ENCODE results near the gene CPXM2.

The CPXM2 gene

DNA sequence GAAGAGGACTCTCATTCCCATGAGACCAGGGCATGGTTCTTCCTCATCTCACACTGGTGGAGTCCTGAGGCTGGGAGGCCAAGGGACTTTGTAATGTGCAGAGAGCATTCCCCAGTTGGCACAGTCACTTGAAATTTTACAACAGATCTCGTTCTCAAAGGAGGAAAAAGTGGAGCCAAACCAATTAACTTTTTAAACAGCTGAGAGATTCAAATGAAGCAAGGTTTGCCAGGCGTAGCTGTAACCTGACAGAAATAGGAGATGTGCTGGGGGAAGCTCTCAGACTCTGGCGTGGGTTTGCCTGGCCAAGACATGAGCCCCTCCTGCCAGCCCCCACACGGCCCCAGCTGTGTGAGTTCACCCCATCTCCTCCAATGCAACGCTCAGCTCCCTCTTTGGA lies 12.0 kb upstream of the CPXM2 start:
- DNase-seq = no peak

GRCh38 chr10:123901621-123902020 lies 10.0 kb upstream of the CPXM2 start:
- no peak for DNase-seq

DNA sequence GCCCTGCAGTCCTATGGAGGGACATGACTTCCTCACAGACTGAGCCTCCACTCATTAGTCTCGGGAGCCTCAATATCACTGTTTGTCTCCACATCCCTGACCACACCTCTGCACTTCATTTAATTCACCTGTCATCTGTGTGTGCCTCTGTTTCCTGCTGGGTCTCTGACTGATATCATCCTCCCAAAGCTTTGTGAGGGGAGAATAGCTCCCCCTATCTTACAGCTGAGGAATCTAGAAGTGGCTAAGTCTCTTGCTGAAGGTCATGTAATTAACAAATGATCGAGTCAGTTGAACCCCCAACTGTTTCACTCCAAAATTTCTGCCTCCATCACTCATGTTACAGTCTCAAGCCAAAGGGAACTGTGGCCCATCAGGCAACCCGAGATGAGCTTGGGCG lies 5.5 kb upstream of the CPXM2 start:
- no peak for DNase-seq

DNA sequence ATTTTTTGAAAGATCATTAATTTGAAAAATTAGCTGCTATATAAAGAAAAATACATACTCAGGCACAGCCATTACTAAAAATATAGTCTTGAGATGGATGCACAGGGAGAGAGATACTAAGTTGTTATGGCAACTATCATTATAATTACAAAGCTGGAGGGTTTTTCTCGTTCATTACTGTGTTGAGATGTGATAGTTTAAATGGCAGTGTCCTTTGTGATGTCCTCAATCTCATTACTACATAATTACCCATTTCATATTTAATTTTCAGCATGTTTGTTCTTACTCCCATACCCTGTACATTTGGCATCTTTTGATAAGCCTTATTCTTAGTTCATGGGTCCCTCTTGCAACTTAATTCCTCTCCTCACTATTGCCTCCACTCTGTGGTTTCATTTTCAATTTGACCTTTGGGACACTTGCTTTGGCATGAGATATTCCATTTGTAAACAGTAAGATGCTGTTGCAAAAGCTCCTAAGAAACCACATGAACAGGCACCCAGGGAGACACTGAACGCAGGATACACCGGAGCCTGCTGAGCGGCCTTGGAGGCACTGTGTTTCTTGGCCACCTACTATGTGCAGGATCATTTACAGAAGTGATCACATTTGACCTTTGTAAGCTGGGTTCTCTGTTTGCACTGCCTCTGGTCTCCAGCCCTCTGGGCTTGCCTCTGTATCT lies 4.8 kb upstream of the CPXM2 start:
- DNase-seq = no peak

DNA sequence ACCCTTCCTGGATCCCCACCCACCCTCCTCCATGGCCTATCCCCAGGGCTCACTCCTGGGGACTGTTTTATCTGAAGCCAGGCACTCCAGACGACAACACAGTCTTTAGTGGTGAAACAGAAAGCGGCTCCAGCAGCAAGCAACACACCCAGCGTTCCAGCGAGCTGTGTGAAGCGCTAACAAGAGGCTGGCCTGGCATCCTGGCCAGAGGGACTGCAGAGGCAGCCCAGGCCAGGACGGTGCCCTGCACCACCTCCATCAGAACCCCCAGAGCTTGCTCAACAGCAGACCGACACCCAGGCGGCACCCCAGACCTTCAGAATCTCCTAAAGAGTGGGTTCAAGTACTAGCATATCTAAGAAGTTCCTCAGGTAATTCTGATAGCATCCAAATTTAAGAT lies 2.0 kb upstream of the CPXM2 start:
- DNase-seq = no peak

DNA sequence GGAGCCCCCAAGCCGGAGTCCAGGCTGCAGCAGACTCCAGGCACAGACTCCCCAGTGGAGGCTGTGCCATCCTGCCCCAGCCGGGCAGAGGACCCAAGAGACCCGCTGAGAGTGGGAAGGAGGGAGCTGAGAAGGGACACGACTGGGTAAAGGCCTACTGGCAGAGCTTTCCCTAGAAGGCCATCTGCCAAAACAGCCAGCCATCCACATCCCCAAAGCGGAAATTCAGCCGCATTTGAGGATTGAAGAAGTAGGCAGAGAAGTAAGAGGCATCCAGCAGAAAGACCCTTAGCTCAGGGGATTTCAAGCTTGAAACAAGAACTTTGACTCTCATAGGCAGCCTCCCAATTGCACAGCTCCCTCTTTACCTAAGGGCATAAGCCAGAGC lies 857 bp downstream of the CPXM2 start:
- no peak for DNase-seq

DNA sequence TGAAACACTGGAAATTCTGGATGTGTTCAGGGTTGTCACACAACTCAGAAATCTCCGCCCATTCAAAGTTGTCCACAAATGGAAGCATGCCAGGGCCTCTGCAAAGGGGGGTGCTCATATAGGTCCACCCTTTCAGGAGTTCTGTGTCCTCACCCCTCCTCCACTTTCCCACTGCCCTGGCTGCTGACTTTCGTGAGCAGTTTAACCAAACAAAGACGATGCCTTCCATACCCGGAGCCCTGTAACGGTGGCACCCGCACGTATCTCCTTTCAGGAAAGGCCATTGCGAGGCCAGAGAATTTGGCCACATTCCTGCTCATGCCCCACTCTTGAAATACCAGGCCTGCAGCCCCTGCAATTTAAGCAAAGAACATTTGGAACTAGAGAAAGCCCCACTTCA lies 1.4 kb downstream of the CPXM2 start:
- DNase-seq = no peak

- no peak for DNase-seq
These were observed 1.8 kb downstream of the CPXM2 start for GRCh38 chr10:123889821-123890220.

- DNase-seq = no peak
These were observed 2.9 kb downstream of the CPXM2 start for GRCh38 chr10:123888751-123889150.

DNA sequence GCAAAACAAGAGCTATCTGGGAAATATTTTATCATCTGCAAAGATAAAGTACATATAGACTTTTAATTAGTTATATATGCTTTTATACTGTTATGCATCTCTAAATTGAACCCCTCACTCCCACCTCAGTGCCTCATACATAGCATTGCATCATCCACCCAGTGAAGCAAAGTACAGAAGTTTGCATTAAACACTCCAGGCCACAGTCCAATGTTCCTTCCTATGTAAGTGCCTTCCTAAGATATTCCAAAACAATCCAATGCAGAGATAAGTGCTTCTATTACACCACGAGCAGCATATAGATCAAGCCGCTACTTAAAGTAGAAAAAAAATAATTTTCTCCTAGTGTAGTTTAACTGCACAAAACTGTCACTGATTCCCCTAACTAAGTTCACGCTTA lies 3.4 kb downstream of the CPXM2 start:
- no peak for DNase-seq

DNA sequence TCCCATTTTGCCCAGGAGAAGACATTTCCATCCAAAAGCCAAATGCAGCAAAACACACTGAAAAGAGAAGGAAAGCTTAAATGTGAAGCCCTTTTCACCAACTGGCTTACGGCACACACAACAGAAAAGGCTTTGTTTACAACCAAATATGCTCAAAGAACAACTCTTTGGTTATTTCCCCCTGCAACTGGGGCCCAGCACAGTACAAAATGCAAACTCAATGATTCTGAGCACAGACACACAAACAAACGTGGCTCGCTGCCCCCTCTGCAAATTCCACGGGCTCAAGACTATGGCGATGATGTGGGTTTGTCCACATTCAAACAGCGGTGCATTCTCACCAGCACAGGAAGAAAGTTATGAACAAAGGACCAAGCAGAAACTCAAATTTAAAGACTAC lies 5.3 kb downstream of the CPXM2 start:
- DNase-seq = no peak

GRCh38 chr10:123885406-123886170 lies 6.0 kb downstream of the CPXM2 start:
- no peak for DNase-seq

GRCh38 chr10:123884907-123885381 lies 6.7 kb downstream of the CPXM2 start:
- no peak for DNase-seq

DNA sequence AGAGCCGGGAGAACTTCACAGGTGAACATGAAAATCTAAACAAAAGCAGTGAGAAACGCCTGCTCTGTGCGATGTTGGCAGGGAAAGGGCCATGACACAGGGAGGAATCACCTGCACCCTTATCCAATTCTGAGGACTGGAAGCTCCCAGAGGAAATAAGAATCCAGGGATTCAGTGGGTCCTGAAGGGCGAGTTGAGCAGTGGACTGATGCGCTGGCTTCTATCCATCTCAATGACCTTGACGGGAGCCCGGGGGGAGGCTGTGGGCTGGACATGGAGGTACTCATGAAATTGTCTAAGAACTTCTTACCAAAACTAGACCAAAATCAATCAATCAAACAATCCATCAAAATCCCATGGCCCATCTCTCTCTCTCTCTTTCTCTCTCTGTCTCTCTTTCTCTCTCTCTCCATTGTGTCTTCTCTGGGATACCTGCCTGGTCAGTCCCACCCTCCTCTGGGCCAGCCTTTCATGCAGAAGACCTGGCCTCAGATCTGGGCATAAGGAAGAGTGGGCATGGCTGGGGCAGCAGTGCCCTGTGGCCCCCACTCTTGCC lies 7.2 kb downstream of the CPXM2 start:
- DNase-seq = no peak

DNA sequence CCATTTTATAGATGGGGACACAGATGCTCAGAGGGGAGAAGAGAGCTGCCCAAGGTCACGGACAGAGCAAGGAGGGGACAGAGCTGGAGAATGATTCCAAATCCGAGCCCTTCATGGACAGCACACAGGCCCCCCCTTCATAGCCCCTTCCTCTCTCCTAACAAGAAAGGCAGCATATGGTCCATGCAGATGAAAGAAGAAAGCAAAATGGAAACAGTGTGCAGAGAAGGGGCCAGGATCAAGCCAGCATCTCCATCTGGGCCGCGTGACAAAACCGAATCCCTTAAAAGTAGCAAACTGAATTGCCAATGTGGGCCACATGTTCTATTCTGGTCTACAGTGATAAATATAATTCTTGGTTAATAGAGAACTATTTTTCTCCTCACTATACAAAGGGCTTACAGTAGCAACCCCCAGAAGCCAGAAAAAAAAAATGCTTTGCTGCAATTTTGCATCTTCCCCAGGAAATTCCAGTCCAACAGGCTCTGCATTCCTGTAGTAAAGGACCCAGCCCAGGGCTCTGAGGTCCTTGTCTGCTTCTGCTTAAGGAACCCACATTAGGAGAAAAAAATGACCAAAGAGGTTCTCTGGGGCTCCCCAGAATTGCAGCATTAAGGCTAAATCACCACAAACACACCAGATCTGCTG lies 7.8 kb downstream of the CPXM2 start:
- DNase-seq = no peak

- DNase-seq = no peak
These were observed 8.7 kb downstream of the CPXM2 start for GRCh38 chr10:123882681-123883445.

DNA sequence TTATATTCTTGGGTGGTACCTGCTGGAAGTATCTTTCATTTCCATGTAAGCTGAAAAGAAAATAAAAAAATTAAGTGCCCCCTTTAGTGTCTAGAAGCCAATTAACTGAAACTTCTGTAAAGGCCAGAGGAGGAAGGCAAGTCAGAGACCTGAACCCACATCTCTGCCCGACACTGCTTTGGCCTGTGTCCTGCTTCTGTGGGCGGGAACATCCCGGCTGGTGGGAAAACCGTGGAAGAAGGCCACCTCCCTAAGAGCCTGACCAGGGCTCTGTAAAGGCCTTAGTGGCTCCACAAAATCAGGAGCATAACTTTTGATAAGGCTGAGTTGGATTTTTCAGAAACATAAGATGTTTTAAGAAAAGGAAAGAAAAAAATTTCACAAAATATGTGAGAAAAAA lies 9.4 kb downstream of the CPXM2 start:
- no peak for DNase-seq

DNA sequence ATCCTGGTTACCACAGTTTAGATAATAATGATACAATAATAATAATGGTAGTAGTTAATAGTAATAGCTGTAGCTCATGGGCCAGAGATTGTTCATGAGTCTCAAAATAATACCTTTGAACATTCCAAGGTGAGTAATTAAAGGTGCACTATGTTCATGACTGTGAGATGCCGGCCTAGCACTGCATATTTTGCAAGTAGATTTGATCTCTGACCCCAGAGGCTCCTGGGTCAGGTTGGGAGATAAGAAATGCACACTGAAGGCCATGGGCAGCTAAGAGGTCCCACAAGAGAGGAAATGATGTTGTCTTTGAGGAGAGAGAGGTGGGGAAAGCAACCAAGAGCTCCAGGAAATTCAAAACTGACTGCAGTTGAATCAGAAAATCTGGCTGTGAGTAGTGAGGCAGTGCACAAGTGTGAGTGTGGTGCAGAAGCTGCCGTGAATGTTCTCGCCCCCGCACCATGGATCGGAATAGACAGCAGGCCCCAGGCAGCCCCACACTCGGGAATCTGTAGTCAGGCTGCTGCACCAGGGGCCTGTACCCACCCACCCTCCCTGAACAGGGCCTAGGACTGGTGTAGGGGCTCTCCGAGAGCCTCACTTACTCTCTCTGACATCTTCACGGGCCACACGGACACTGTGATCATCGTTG lies 11.9 kb downstream of the CPXM2 start:
- DNase-seq = no peak

DNA sequence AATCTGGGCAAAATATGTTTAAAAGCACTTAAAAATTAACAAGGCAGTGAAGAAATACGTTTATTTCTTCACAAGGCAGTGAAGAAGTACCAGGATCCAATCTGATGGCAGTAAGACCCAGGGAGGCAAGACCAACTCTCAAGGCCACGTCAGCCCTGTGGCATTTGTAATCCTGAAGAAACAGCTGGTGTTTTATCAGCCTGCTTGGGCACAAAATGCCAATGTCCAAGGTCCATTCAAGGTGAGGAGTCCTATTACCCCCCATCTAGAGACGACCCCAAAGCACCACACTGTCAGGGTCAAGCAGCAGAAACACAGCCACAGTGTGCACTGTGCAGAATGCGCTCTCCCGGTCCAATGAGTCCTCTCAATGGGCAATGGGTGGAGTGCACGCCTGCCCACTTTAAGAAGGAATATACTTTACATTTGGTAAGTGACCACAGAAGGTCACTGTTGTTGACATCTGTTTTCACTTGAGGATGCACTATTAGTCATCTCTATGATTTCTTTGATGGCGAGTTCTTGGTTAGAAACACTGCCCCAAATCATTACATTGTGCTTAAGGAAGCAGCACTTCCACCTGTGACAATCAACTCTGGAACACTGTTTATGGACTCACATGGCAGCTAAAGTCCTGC lies 12.8 kb downstream of the CPXM2 start:
- no peak for DNase-seq

GRCh38 chr10:123870260-123870659 lies 21.3 kb downstream of the CPXM2 start:
- no peak for DNase-seq

- no peak for DNase-seq
These were observed 22.6 kb downstream of the CPXM2 start for GRCh38 chr10:123869020-123869414.
